Skeletal muscle satellite cell (primary cell): Measurements from ENCODE around the gene MSANTD4.
A peak's percentile ranks its signal among the peaks of the same experiment; 100 is the strongest.

ENCODE experiments used
- H3K27me3 ChIP-seq: 2 replicates; pipeline ENCODE4 v1.7.0; 2013; ENCODE audit warnings: low read length; ENCODE audit not compliant: control insufficient read depth, insufficient read depth
- H3K36me3 ChIP-seq: 2 replicates; pipeline ENCODE4 v1.7.0; 2013; ENCODE audit warnings: mild to moderate bottlenecking, control low read depth, low read length; ENCODE audit not compliant: insufficient read depth
- H3K4me1 ChIP-seq: 2 replicates; pipeline ENCODE4 v1.7.0; 2013; ENCODE audit warnings: low read length; ENCODE audit not compliant: control insufficient read depth, insufficient read depth
- H3K4me2 ChIP-seq: 2 replicates; pipeline ENCODE4 v1.7.0; 2013; ENCODE audit warnings: mild to moderate bottlenecking, low read length
- H3K4me3 ChIP-seq: 2 replicates; pipeline ENCODE4 v1.7.0; 2013; ENCODE audit warnings: low read length
- H3K9ac ChIP-seq: 2 replicates; pipeline ENCODE4 v1.7.0; 2013; ENCODE audit warnings: mild to moderate bottlenecking, low read depth, low read length, moderate library complexity
- H3K9me3 ChIP-seq: replicated peaks from 2 replicates; pipeline ENCODE4 v1.7.0; 2013; ENCODE audit warnings: mild to moderate bottlenecking, control low read depth, low read length

The MSANTD4 gene

GRCh38 chr11:106032861-106033260, 10.8 kb upstream of the MSANTD4 start:
- no peak overlapping the region for H3K4me2 ChIP-seq
- no peak overlapping the region for H3K4me3 ChIP-seq
- H3K9me3 ChIP-seq: no peaks in the 10 kb centered on the region
- H3K36me3 ChIP-seq: no peaks in the 10 kb centered on the region
- no peak overlapping the region for H3K9ac ChIP-seq
- peaks cover 6% of the 10 kb centered on the region for H3K4me1 ChIP-seq
- no peaks in the 10 kb centered on the region for H3K27me3 ChIP-seq

GRCh38 chr11:106031936-106032335, 9.9 kb upstream of the MSANTD4 start:
- Histone ChIP-seq H3K27me3 (no peaks in the 10 kb centered on the region), H3K4me1 (peaks cover 6% of the 10 kb centered on the region), H3K9ac (no peak overlapping the region), H3K4me3 (no peak overlapping the region), H3K4me2 (no peak overlapping the region), H3K36me3 (no peaks in the 10 kb centered on the region), H3K9me3 (no peaks in the 10 kb centered on the region)

DNA sequence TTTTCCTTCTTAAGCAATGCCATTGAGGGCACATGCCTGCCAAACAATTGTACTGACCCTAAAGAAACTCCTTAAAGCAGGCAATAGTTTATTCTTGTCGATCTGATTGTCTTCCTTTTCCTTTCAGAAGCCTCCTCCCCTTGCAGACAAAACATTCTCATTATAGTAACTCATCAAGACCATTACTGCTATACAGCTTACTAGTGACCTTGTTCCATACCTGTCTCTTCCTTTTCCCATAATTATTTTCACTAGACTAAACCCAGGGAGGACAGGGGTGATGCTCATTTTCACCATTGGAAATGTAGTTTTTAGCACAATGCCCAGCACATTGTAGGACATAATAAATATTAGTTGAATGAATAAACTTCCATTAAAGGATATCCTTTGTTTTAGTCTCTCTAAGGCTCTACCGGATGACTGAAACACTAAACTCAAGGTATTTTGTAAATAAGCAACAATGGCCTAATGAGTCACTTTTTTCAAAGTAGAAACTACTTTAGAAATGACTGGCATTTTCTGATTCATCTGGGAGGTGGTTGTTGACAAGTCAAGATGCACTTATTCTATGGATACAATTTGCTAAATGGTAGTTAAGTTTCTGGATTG, 9.3 kb upstream of the MSANTD4 start:
- Histone ChIP-seq H3K4me1 (peaks cover 6% of the 10 kb centered on the region), H3K27me3 (no peaks in the 10 kb centered on the region), H3K9ac (no peak overlapping the region)

GRCh38 chr11:106030609-106031008, 8.6 kb upstream of the MSANTD4 start:
- Histone ChIP-seq H3K36me3 (no peaks in the 10 kb centered on the region), H3K27me3 (no peaks in the 10 kb centered on the region), H3K4me2 (no peak overlapping the region), H3K9me3 (no peaks in the 10 kb centered on the region), H3K9ac (no peak overlapping the region), H3K4me3 (no peak overlapping the region), H3K4me1 (peaks cover 6% of the 10 kb centered on the region)

More for the DNA sequence above, 9.3 kb upstream of the MSANTD4 start:
- H3K4me2 ChIP-seq: peak overlapping the region; percentile 2
- H3K4me3 ChIP-seq: no peak overlapping the region
- no peaks in the 10 kb centered on the region for H3K36me3 ChIP-seq
- no peaks in the 10 kb centered on the region for H3K9me3 ChIP-seq

DNA sequence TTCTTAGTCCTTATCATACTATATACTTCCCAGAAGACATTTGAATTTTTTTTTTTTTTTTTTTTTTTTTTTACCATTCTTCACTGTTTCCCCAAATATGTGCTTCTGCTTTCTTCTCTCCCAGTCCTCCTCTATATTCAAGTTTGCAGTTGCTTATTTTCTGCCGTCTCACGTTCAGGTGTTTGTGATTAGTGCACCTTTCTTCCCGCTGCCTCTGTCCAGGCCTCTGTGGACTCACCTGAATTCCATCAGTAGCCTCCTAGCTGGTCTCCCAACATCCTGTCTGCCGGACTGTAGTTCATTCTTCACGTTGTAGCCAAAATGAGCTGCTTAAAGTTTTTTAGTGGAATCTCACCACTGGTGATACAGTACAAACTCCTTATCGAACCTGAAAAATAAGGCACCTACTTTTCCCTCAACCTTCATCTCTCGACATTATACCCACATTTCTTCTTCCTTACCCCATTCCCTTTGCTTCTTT, 795 bp upstream of the MSANTD4 start:
- Histone ChIP-seq H3K4me1 (peaks cover 16% of the 10 kb centered on the region), H3K9ac (peak overlapping the region; percentile 44), H3K27me3 (no peaks in the 10 kb centered on the region), H3K4me3 (peak overlapping the region; percentile 76), H3K36me3 (no peaks in the 10 kb centered on the region), H3K9me3 (no peaks in the 10 kb centered on the region), H3K4me2 (peak overlapping the region; percentile 80)

DNA sequence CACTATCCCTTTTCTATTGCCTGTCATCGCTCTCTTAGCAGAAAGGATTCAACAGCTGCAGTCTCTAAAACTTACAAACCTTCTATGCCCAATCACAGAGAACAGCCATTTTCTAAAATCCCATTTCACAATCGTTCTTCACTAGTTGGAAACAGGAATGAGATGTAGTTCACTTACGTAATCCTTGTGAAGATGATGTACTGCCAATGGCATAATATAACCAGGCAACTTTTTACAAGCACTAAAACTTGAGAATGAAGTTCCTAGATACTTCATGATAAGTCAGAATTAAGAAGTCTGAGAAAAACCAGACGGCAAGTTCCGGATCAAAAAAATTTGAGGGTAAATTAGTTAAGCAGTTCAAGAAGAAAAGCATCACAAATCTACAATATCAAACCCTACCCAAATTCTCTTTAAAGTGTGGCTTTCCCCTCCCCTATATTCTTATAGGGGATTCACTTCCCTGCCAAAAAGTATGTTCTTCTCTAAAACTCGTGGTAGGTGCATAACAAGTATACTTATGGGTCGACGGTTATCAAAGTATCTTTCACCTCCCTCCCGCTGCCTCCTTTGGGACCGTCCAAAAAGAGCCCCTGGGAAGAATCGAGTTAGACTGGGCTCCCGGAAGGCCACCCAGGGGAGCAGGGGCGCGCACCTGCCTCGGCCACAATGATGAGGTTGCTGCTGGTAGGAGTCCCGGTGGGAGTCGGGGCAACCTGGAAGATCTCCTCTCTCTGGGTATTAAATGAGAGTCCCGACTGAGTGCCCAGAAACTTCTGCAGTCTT, 666 bp downstream of the MSANTD4 start:
- Histone ChIP-seq H3K36me3 (no peaks in the 10 kb centered on the region), H3K9me3 (no peaks in the 10 kb centered on the region), H3K9ac (peak overlapping the region; percentile 90), H3K4me1 (peaks cover 16% of the 10 kb centered on the region), H3K4me2 (peak overlapping the region; percentile 84), H3K4me3 (peak overlapping the region; percentile 92), H3K27me3 (no peaks in the 10 kb centered on the region)

DNA sequence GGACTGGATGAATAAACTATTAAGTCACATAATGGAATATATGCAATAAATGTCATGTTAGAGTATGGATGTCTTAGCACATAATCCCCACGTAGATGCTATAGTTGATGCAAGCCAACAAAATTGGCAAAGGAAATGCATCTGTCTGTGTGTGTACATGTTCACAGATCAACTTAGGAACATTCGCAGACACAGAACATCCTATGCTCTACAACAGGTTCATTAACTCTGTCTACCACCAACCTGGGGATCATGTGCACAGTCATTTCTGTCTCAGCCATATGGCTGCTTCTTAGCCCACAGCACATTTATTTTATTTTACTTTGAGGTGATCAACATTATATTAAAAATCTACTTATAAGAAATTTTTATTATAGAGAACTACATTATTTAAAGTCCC, 4.9 kb downstream of the MSANTD4 start:
- Histone ChIP-seq H3K4me3 (no peak overlapping the region), H3K9me3 (no peaks in the 10 kb centered on the region), H3K4me2 (no peak overlapping the region), H3K27me3 (no peaks in the 10 kb centered on the region), H3K9ac (no peak overlapping the region), H3K4me1 (peaks cover 29% of the 10 kb centered on the region), H3K36me3 (no peaks in the 10 kb centered on the region)

DNA sequence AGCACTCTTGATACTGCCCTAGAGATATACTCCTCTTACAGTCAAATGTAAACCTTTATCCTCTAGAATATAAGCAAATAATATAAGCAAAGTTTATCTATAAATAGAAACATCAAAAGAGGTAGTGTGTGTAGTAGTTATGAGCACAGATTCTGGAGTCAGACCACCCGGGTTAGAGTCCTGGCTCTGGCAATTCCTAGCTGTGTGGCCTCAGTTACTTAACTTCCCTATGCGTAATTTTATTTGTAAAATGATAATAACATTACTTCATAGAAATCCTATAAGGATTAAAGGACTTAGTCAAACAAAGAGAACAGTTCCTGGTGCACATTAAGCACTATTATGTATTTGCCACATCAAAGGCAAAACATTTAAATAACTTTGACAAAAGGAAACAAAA, 7.0 kb downstream of the MSANTD4 start:
- Histone ChIP-seq H3K4me3 (no peak overlapping the region), H3K9me3 (no peaks in the 10 kb centered on the region), H3K4me1 (peaks cover 32% of the 10 kb centered on the region), H3K27me3 (no peaks in the 10 kb centered on the region), H3K9ac (no peak overlapping the region), H3K36me3 (peaks cover 8% of the 10 kb centered on the region), H3K4me2 (no peak overlapping the region)

GRCh38 chr11:106014620-106015019, 7.4 kb downstream of the MSANTD4 start:
- H3K4me1 ChIP-seq: peaks cover 32% of the 10 kb centered on the region
- H3K9ac ChIP-seq: no peak overlapping the region
- H3K4me3 ChIP-seq: no peak overlapping the region
- H3K27me3 ChIP-seq: no peaks in the 10 kb centered on the region
- peaks cover 12% of the 10 kb centered on the region for H3K36me3 ChIP-seq
- H3K9me3 ChIP-seq: no peaks in the 10 kb centered on the region
- no peak overlapping the region for H3K4me2 ChIP-seq

DNA sequence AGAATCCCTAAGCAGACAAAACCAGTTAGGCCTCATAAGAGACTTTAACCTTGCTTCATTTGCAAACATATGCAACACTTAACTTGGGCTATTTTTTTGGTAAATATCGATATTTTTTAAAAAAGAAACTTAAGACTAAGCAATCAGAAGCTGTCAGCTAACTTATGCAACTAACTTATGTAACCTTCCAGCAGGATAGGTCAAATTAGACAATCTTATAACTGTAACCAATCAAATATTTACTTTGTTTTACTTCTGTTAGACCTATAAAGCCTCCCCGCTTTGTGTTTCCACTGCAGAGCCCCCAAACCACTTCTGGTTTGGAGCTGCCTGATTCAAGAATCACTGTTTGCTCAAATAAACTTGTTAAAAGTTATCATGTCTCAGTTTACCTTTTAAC, 8.0 kb downstream of the MSANTD4 start:
- Histone ChIP-seq H3K36me3 (peaks cover 17% of the 10 kb centered on the region), H3K4me2 (no peak overlapping the region), H3K4me1 (peaks cover 32% of the 10 kb centered on the region), H3K27me3 (no peaks in the 10 kb centered on the region), H3K4me3 (no peak overlapping the region), H3K9ac (no peak overlapping the region), H3K9me3 (no peaks in the 10 kb centered on the region)

DNA sequence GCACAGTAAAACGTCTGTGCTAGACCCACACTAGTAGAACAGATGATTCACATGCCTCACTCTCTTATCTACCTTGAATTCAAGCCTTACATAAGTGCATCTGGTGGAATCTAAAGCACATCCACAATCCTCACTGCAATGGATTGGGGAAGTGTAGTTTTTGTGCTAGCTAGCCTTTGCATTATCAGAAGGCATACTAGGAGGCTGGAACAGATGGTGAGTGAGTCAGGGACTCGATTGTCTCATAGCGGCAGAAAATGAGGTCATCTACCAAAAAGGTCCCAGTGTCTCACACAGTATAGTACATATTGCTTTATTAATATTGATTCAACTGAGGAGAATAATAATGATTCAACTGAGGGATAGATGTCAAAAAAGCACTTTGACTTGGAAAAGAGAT, 9.3 kb downstream of the MSANTD4 start:
- H3K9me3 ChIP-seq: no peaks in the 10 kb centered on the region
- peaks cover 24% of the 10 kb centered on the region for H3K4me1 ChIP-seq
- peak overlapping the region; percentile 49 for H3K4me2 ChIP-seq
- no peaks in the 10 kb centered on the region for H3K27me3 ChIP-seq
- no peak overlapping the region for H3K9ac ChIP-seq
- H3K36me3 ChIP-seq: peaks cover 25% of the 10 kb centered on the region
- no peak overlapping the region for H3K4me3 ChIP-seq

GRCh38 chr11:106011481-106011880, 10.6 kb downstream of the MSANTD4 start:
- H3K36me3 ChIP-seq: peaks cover 31% of the 10 kb centered on the region
- H3K4me1 ChIP-seq: peaks cover 24% of the 10 kb centered on the region

More at GRCh38 chr11:106011481-106011880, 10.6 kb downstream of the MSANTD4 start:
- Histone ChIP-seq H3K4me2 (peak overlapping the region; percentile 40), H3K9me3 (no peaks in the 10 kb centered on the region), H3K9ac (no peak overlapping the region), H3K27me3 (no peaks in the 10 kb centered on the region), H3K4me3 (no peak overlapping the region)
